Fibroblast of skin of right biceps (primary cell): ENCODE results near the gene CEP104.
"Not testable (repeated sequence)": the region's sequence is repeated elsewhere in the genome, so short reads cannot be mapped to it uniquely, and the experiment has no call there.

Experiments used
- DNase-seq: peaks from one replicate; pipeline ENCODE4 v3.0.0-alpha.2; 2013

The CEP104 gene

GRCh38 chr1:3821447-3821846 lies 35.6 kb downstream of the CEP104 start:
- no peak for DNase-seq

GRCh38 chr1:3821004-3821403 lies 36.0 kb downstream of the CEP104 start:
- no peak for DNase-seq

DNA sequence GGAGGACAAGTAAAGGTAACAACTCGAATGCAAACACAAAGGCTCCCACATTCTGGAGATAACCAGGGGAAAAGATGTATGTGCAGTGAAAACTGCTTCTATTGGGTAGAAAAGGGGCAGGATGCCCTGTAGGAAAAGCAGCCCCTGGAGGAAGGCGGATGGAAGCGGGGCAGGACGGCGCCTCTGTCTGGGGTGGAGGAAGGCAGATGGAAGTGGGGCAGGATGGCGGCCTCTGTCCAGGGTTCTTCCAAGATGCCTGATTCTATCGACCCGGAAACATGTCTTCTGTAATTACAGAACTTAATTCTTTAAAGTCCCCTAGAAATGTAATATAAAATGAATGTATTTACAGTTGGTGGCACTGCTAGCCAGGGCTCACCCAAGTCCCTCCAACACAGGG lies 36.7 kb downstream of the CEP104 start:
- DNase-seq = no peak

DNA sequence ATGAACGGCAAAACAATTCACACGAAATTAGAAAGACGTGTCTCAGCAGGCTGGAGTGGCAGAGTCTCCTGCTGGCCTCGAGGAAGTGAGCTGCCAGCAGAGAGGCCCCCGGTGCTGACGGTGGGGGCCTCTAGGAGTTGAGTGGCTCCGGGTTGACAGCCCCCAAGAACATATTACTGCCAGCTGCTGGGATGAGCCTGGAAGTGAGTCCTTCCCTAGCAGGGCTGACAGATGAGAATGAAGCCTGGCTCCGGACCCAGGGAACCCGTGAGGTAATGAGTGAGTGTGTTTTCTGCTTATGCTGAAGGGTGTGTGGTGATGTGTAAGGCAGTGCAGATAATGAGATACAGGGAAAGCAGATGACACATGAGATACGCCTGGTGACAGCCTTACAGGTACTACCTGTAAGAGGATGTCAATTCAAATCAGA lies 37.2 kb downstream of the CEP104 start:
- DNase-seq = no peak

DNA sequence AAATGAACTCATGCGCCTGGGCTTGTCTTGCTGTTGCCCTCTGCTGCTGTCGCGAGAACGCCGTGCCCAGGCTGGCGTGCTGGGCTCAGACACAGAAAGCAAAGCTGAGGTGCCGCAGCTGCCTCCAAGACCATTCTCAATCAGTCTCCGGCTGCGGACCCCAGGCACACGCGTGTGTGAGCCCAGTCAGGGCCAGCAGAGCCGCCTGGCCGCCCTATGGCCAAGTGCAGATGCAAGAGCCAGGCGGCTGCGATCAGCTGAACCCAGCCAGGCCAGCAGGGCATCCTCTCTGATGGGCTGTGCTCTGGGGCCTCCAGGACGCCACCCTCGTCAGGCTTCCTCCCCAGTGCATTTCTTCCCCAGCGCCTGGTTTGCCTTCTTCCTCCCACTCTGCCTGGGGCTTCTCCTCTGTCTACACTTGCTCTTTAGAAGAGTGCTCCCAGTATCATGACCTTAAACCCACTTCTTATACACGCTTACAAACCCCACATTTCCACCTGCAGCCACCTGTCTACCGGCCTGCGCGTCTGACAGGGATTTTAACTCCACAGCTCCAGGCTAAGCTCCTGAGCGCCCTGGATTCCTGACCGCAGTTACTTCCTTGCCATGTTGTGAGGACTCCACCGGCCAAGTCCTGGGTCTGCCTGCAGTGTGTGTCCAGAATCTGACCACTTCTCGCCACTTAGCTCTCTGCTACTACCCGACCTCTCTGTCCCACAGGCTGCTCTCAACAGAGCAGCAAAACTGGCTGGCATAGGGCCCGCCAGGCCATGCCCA lies 39.0 kb downstream of the CEP104 start:
- no peak for DNase-seq

DNA sequence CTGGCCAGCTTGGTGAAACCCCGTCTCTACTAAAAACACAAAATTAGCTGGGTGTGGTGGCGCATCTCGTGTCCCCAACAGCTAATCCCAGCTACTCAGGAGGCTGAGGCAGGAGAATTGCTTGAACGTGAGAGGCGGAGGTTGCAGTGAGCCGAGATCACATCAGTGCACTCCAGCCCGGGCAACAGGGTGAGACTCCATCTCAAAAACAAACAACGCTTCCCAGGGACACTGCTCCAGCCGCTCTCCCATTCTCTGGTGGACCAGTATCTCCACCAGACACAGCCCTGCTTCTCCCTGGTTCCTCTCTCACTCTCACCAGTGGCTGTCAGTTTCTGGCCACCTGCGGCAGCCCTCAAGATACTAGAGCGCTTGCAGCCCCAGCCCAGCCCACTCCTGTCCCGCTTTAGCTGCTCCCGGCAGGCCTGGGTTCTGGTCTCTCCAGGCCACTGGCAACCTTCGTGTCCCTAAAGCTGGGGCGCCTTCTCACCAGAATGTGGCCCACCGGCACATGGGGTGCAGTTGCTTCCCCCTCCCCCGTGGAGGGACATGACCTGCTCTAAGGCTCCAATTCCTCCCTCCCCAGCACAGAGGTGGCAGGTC lies 39.8 kb downstream of the CEP104 start:
- DNase-seq = no peak

GRCh38 chr1:3816331-3817137 lies 40.5 kb downstream of the CEP104 start:
- DNase-seq = no peak

DNA sequence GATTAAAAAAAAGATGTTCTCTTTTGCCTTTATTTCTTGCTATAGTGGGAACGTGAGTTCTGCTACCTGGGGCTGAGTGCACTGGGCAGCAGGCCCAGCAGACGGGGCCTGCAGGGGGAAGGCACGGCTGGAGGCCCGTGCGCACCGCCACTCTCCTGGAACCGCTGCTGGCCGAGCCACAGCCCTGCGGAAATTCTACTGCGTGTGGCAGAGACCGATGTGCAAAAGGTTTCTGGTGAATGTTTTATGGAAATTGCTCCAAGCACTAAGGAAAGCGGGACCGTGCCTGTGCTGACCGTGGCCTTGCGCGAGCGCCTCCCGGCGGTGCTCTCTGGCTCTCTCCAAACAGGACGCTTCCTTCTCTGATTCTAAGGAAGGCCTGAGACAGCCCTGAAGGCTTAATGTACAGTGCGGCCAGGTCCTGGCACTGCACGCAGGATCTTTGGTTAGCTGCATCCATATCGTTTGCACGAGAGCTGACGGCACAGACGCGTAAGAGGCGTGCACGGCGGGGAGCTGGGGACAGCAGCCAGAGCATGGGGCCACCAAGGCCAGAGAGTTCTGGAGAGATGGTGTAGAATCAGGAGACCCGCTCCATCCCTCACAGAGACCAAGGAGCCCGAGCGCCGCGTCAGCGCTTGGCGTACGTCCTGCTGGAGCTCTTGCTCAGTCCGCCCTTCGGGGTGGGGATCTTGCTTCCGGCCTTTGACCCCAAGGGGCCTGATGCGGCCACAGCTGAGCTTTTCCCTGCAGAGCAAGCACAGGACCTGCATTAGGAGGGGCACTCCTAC lies 42.0 kb downstream of the CEP104 start:
- DNase-seq = no peak

GRCh38 chr1:3814065-3814464 lies 42.9 kb downstream of the CEP104 start:
- no peak for DNase-seq

GRCh38 chr1:3811595-3811911 lies 45.5 kb downstream of the CEP104 start:
- DNase-seq = no peak

DNA sequence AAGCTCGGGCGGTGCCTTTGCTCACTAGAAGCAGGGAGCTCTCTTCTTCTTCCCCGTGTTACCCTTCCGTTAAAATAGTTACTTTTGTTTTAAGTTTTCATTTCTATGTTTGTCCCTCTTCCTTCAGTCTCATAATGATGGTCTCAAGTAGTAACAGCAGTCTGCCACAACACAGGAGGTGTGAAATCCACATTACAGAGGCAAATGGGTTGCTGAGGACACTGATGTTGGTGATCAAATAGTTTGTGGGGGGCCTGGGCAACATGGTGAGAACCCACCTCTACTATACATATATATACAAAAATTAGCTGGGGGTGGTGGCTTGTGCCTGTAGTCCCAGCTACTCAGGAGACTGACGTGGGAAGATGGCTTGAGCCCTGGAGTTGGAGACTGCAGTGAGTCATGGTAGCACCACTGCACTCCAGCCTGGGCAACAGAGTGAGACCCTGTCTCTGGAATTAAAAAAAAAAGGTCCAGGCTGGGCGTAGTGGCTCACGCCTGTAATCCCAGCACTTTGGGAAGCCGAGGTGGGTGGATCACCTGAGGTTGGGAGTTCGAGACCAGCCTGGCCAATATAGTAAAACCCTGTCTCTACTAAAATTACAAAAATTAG lies 46.8 kb downstream of the CEP104 start:
- DNase-seq = not testable (repeated sequence)

- no peak for DNase-seq
Measured at GRCh38 chr1:3809680-3810079, 47.3 kb downstream of the CEP104 start.

GRCh38 chr1:3807769-3808168 lies 49.2 kb downstream of the CEP104 start:
- no peak for DNase-seq

- DNase-seq = no peak
Measured at GRCh38 chr1:3805038-3805437, 52.0 kb downstream of the CEP104 start.

DNA sequence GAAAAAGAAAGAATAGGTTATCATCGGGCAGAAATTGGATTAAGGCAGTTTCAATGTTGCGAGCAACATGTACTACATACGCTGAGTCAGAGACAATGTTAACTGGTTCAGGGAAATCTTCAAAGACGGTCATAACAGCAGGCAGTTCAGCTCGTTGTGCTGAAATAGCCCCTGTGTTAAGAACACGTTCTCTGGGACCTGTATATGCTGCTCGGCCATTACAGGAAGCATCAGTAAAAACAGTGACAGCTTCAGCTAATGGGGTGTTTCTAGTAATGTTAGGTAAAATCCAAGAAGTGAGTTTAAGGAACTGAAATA lies 52.4 kb downstream of the CEP104 start:
- not testable (repeated sequence) for DNase-seq

DNA sequence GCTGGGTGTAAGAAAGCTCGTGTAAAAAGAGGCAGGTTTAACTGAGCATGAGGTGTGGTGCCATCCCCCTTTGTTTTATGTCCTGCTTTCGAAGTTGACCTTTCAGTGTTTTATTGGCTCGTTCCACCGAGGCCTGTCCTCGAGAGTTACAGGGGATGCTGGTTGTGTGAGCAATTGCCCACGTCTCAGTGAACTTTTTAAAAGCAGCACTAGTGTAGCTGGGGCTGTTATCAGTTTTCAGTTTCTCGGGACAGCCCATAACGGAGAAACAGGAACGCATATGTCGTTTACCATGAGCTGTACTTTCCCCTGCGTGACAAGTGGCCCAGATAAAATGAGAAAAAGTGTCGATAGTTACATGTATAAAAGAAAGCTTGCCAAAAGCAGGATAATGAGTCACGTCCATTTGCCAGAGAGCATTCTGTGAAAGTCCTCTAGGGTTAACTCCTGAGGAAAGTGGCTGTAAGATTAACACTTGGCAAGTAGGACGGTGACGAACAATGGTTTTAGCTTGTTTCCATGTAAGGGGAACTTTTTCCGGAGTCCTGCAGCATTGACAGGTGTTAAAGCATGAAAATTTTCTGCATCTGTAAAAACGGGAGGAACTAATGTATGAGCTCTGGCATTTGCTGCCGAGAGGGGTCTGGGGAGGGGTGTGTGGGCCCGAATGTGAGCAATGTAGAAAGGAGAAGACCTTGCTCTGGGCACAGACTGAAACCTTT lies 52.9 kb downstream of the CEP104 start:
- no peak for DNase-seq

- DNase-seq = not testable (repeated sequence)
Measured at GRCh38 chr1:3800795-3801194, 56.2 kb downstream of the CEP104 start.

DNA sequence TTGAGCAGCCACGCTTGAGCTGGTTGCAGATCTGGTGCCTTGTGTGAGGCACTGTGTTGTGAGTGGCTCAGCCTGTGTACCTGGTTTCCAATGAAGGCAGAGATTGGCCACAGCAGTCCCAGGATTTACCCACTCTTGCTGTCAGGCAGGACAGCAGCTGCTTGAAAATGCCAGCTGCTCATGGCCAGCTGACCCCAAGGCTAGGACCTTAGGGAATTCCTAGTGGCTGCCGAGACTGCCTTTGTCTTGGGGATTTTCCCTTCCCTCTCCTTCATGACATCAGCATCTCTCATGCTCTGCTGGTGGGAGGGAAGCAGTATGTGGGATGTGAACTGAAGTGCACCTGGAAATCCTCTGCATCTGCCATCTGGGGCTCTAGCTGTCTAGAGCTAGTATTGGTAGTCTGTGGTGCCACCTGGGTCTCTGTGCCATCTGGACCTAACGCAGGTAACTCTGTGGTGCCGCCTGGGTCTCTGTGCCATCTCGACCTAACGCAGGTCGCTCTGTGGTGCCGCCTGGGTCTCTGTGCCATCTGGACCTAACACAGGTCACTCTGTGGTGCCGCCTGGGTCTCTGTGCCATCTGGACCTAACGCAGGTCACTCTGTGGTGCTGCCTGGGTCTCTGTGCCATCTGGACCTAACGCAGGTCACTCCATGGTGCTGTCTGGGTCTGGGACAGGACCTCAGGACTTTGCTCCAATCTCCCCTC lies 56.9 kb downstream of the CEP104 start:
- no peak for DNase-seq

GRCh38 chr1:3796215-3797061 lies 60.6 kb downstream of the CEP104 start, which contains the start of gene LRRC47:
TSS of gene LRRC47 (minus strand) at chr1:3796498. CDS start at chr1:3796476, 22 bp downstream.
- DNase-seq = peak; percentile 90

GRCh38 chr1:3795453-3796214 lies 61.4 kb downstream of the CEP104 start:
- DNase-seq = no peak
